Muscle layer of duodenum (tissue), 2 donors: ENCODE measurements around the gene MMEL1.
"Not testable (repeated sequence)": the region's sequence is repeated elsewhere in the genome, so short reads cannot be mapped to it uniquely, and the experiment has no call there.

ENCODE experiments used
- H3K27ac ChIP-seq: one replicate; pipeline ENCODE4 v1.7.0; 2013; ENCODE audit warnings: mild to moderate bottlenecking, low read length
- H3K27me3 ChIP-seq: one replicate; pipeline ENCODE4 v1.7.0; 2013; ENCODE audit warnings: low read depth, mild to moderate bottlenecking, control low read depth, low read length
- H3K36me3 ChIP-seq, 2 donors: one replicate each; pipeline ENCODE4 v1.7.0; 2013; ENCODE audit warnings: low read length in 2 of 2, control low read depth in 1 of 2, mild to moderate bottlenecking in 1 of 2; ENCODE audit not compliant: insufficient read depth in 2 of 2, control insufficient read depth in 1 of 2
- H3K4me1 ChIP-seq, 2 donors: one replicate each; pipeline ENCODE4 v1.7.0; 2013; ENCODE audit warnings: low read length in 2 of 2, mild to moderate bottlenecking in 2 of 2, control low read depth in 1 of 2, moderate library complexity in 1 of 2; ENCODE audit not compliant: insufficient read depth in 2 of 2, control insufficient read depth in 1 of 2
- H3K4me3 ChIP-seq, 2 donors: one replicate each; pipeline ENCODE4 v1.7.0; 2013; ENCODE audit warnings: low read length in 2 of 2, low read depth in 1 of 2, mild to moderate bottlenecking in 1 of 2
- H3K9me3 ChIP-seq, 2 donors: one replicate each; pipeline ENCODE4 v1.7.0; 2013; ENCODE audit warnings: low read length in 2 of 2, control low read depth in 1 of 2, mild to moderate bottlenecking in 1 of 2; ENCODE audit not compliant: control insufficient read depth in 1 of 2
- donor health status: healthy.

The MMEL1 gene

GRCh38 chr1:2632051-2632430 is 775 bp downstream of the MMEL1 start:
- H3K27me3 ChIP-seq: peaks cover 21% of the 10 kb centered on the region

GRCh38 chr1:2631136-2632050 is 1.4 kb downstream of the MMEL1 start:
- Histone ChIP-seq H3K4me1 (peaks cover 0 to 15% of the 10 kb centered on the region in 2 donors), H3K27ac (no peak overlapping the region), H3K36me3 (no peaks in the 10 kb centered on the region), H3K9me3 (peaks cover 0 to 2% of the 10 kb centered on the region in 2 donors), H3K4me3 (no peak overlapping the region), H3K27me3 (peaks cover 21% of the 10 kb centered on the region)

More at GRCh38 chr1:2632051-2632430, 775 bp downstream of the MMEL1 start:
- Histone ChIP-seq H3K9me3 (peaks cover 2 to 6% of the 10 kb centered on the region in 2 donors), H3K36me3 (no peaks in the 10 kb centered on the region), H3K4me1 (peaks cover 0 to 19% of the 10 kb centered on the region in 2 donors), H3K27ac (no peak overlapping the region), H3K4me3 (no peak overlapping the region)

- H3K4me1 ChIP-seq: peaks cover 0 to 15% of the 10 kb centered on the region in 2 donors
- no peak overlapping the region for H3K27ac ChIP-seq
- H3K4me3 ChIP-seq: no peak overlapping the region
- H3K36me3 ChIP-seq: no peaks in the 10 kb centered on the region
- peaks cover 21% of the 10 kb centered on the region for H3K27me3 ChIP-seq
- peaks cover 0 to 2% of the 10 kb centered on the region in 2 donors for H3K9me3 ChIP-seq
Observed at GRCh38 chr1:2630498-2631135, 2.2 kb downstream of the MMEL1 start.

GRCh38 chr1:2629627-2630497 is 3.0 kb downstream of the MMEL1 start:
- Histone ChIP-seq H3K27me3 (peaks cover 21% of the 10 kb centered on the region), H3K4me3 (no peak overlapping the region), H3K36me3 (no peaks in the 10 kb centered on the region), H3K27ac (no peak overlapping the region), H3K4me1 (peaks cover 0 to 15% of the 10 kb centered on the region in 2 donors), H3K9me3 (peaks cover 0 to 2% of the 10 kb centered on the region in 2 donors)

GRCh38 chr1:2628933-2629626 is 3.7 kb downstream of the MMEL1 start:
- Histone ChIP-seq H3K36me3 (no peaks in the 10 kb centered on the region), H3K27me3 (peaks cover 21% of the 10 kb centered on the region), H3K27ac (no peak overlapping the region), H3K9me3 (peaks cover 0 to 2% of the 10 kb centered on the region in 2 donors), H3K4me3 (no peak overlapping the region), H3K4me1 (peaks cover 0 to 14% of the 10 kb centered on the region in 2 donors)

GRCh38 chr1:2628191-2628932 is 4.5 kb downstream of the MMEL1 start:
- Histone ChIP-seq H3K4me3 (no peak overlapping the region), H3K27me3 (peaks cover 21% of the 10 kb centered on the region), H3K9me3 (peaks cover 0 to 2% of the 10 kb centered on the region in 2 donors), H3K27ac (no peak overlapping the region), H3K36me3 (no peaks in the 10 kb centered on the region), H3K4me1 (peaks cover 0 to 7% of the 10 kb centered on the region in 2 donors)

GRCh38 chr1:2627746-2628145 is 5.1 kb downstream of the MMEL1 start:
- Histone ChIP-seq H3K36me3 (no peaks in the 10 kb centered on the region), H3K27ac (no peak overlapping the region), H3K27me3 (peaks cover 21% of the 10 kb centered on the region), H3K4me1 (peaks cover 0 to 5% of the 10 kb centered on the region in 2 donors), H3K4me3 (no peak overlapping the region), H3K9me3 (peaks cover 0 to 2% of the 10 kb centered on the region in 2 donors)

- H3K36me3 ChIP-seq, H3K27ac ChIP-seq: not testable (repeated sequence)
- H3K27me3 ChIP-seq: peaks cover 21% of the 10 kb centered on the region
Observed at GRCh38 chr1:2625748-2626147, 7.1 kb downstream of the MMEL1 start.

GRCh38 chr1:2625311-2625710 is 7.5 kb downstream of the MMEL1 start:
- H3K9me3 ChIP-seq: no peaks in the 10 kb centered on the region
- no peaks in the 10 kb centered on the region for H3K36me3 ChIP-seq
- H3K4me1 ChIP-seq: peaks cover 0 to 5% of the 10 kb centered on the region in 2 donors
- H3K27me3 ChIP-seq: peaks cover 21% of the 10 kb centered on the region
- no peak overlapping the region for H3K27ac ChIP-seq
- H3K4me3 ChIP-seq: no peak overlapping the region

More at GRCh38 chr1:2625748-2626147, 7.1 kb downstream of the MMEL1 start:
- not testable (repeated sequence) for H3K4me3 ChIP-seq, H3K9me3 ChIP-seq, H3K4me1 ChIP-seq

GRCh38 chr1:2624735-2625300 is 8.0 kb downstream of the MMEL1 start:
- Histone ChIP-seq H3K9me3 (no peaks in the 10 kb centered on the region), H3K4me1 (peaks cover 0 to 5% of the 10 kb centered on the region in 2 donors), H3K36me3 (no peaks in the 10 kb centered on the region), H3K27me3 (peaks cover 16% of the 10 kb centered on the region), H3K4me3 (no peak overlapping the region), H3K27ac (no peak overlapping the region)
